Parathyroid adenoma (tissue), 2 donors: ENCODE data around the gene IMMP2L.

Experiments
- H2AFZ ChIP-seq: fragments of 300-600 bp; sonication (generic); one replicate; pipeline ENCODE4 v1.7.0; 2017; ENCODE audit warnings: antibody characterized with exemption, mild to moderate bottlenecking
- H3K27ac ChIP-seq: fragments of 300-600 bp; sonication (generic); one replicate; pipeline ENCODE4 v1.7.0; 2017
- H3K27me3 ChIP-seq: fragments of 300-600 bp; sonication (generic); one replicate; pipeline ENCODE4 v1.7.0; 2017; ENCODE audit warnings: low read length; ENCODE audit not compliant: control insufficient read depth, insufficient read depth
- H3K36me3 ChIP-seq: fragments of 300-600 bp; sonication (generic); one replicate; pipeline ENCODE4 v1.7.0; 2017; ENCODE audit warnings: low read length; ENCODE audit not compliant: control insufficient read depth, insufficient read depth
- H3K4me1 ChIP-seq: fragments of 300-600 bp; sonication (generic); one replicate; pipeline ENCODE4 v1.7.0; 2017; ENCODE audit warnings: control low read depth
- H3K4me2 ChIP-seq: fragments of 300-600 bp; sonication (generic); one replicate; pipeline ENCODE4 v1.7.0; 2017; ENCODE audit warnings: low read length
- H3K4me3 ChIP-seq: fragments of 300-600 bp; sonication (generic); one replicate; pipeline ENCODE4 v1.7.0; 2017; ENCODE audit warnings: low read depth, low read length
- H3K79me2 ChIP-seq: fragments of 300-600 bp; sonication (generic); one replicate; pipeline ENCODE4 v1.7.0; 2017; ENCODE audit warnings: control low read depth
- H3K9ac ChIP-seq: fragments of 300-600 bp; sonication (generic); one replicate; pipeline ENCODE4 v1.7.0; 2017; ENCODE audit warnings: mild to moderate bottlenecking
- H3K9me3 ChIP-seq: fragments of 300-600 bp; sonication (generic); one replicate; pipeline ENCODE4 v1.7.0; 2017; ENCODE audit warnings: low read length; ENCODE audit not compliant: control insufficient read depth
- CTCF ChIP-seq: fragments of 300-600 bp; sonication (generic); IDR thresholded peaks from one replicate; pipeline ENCODE4 v1.7.0; 2017; ENCODE audit warnings: antibody characterized with exemption, mild to moderate bottlenecking
- donor health status: primary hyperparathyroidism.

IMMP2L gene

GRCh38 chr7:110960811-110961210 is 601.5 kb downstream of the IMMP2L start:
- Histone ChIP-seq H3K9ac (no peak overlapping the region), H3K36me3 (no peaks in the 10 kb centered on the region), H3K4me1 (no peaks in the 10 kb centered on the region), H3K9me3 (no peaks in the 10 kb centered on the region), H3K79me2 (no peaks in the 10 kb centered on the region), H3K4me2 (no peak overlapping the region), H3K4me3 (no peak overlapping the region), H3K27me3 (no peaks in the 10 kb centered on the region), H2AFZ (no peak overlapping the region), H3K27ac (no peak overlapping the region)
- TF ChIP-seq CTCF, result no peak

GRCh38 chr7:110948280-110948679 is 614.0 kb downstream of the IMMP2L start:
- no peak overlapping the region for H2AFZ ChIP-seq
- no peak overlapping the region for H3K4me2 ChIP-seq
- no peaks in the 10 kb centered on the region for H3K9me3 ChIP-seq
- H3K9ac ChIP-seq, result no peak overlapping the region
- H3K4me1 ChIP-seq, result no peaks in the 10 kb centered on the region
- no peak overlapping the region for H3K4me3 ChIP-seq
- no peak overlapping the region for H3K27ac ChIP-seq
- H3K79me2 ChIP-seq, result no peaks in the 10 kb centered on the region
- no peaks in the 10 kb centered on the region for H3K36me3 ChIP-seq
- no peaks in the 10 kb centered on the region for H3K27me3 ChIP-seq
- TF ChIP-seq CTCF, result no peak

GRCh38 chr7:110947408-110947807 is 614.9 kb downstream of the IMMP2L start:
- Histone ChIP-seq H3K79me2 (no peaks in the 10 kb centered on the region), H3K27me3 (no peaks in the 10 kb centered on the region), H3K27ac (no peak overlapping the region), H2AFZ (no peak overlapping the region), H3K4me2 (no peak overlapping the region), H3K4me3 (no peak overlapping the region), H3K36me3 (no peaks in the 10 kb centered on the region), H3K9me3 (no peaks in the 10 kb centered on the region), H3K9ac (no peak overlapping the region), H3K4me1 (no peaks in the 10 kb centered on the region)
- no peak for TF ChIP-seq CTCF

- no peak overlapping the region for H3K27ac ChIP-seq
- H3K9ac ChIP-seq, result no peak overlapping the region
- no peaks in the 10 kb centered on the region for H3K36me3 ChIP-seq
- TF ChIP-seq CTCF, result no peak
- H3K4me2 ChIP-seq, result no peak overlapping the region
- H3K4me3 ChIP-seq, result no peak overlapping the region
- no peaks in the 10 kb centered on the region for H3K9me3 ChIP-seq
- no peak overlapping the region for H2AFZ ChIP-seq
- no peaks in the 10 kb centered on the region for H3K79me2 ChIP-seq
- no peaks in the 10 kb centered on the region for H3K27me3 ChIP-seq
- no peaks in the 10 kb centered on the region for H3K4me1 ChIP-seq
Observed at GRCh38 chr7:110944966-110945644, 617.2 kb downstream of the IMMP2L start.

- no peaks in the 10 kb centered on the region for H3K4me1 ChIP-seq
- TF ChIP-seq CTCF, result no peak
- H3K4me2 ChIP-seq, result no peak overlapping the region
- H2AFZ ChIP-seq, result no peak overlapping the region
- no peaks in the 10 kb centered on the region for H3K9me3 ChIP-seq
- H3K4me3 ChIP-seq, result no peak overlapping the region
- no peak overlapping the region for H3K27ac ChIP-seq
- H3K9ac ChIP-seq, result no peak overlapping the region
- no peaks in the 10 kb centered on the region for H3K27me3 ChIP-seq
- no peaks in the 10 kb centered on the region for H3K36me3 ChIP-seq
- H3K79me2 ChIP-seq, result no peaks in the 10 kb centered on the region
Observed at GRCh38 chr7:110944448-110944847, 617.8 kb downstream of the IMMP2L start.
